NCI-H69 (cell line): ENCODE data around the gene PRSS35.
"Not testable (repeated sequence)": the region's sequence is repeated elsewhere in the genome, so short reads cannot be mapped to it uniquely, and the experiment has no call there.

Experiments
- DNase-seq: peaks from one replicate; lab custom pipeline; 2025; lab: John Stamatoyannopoulos, UW

The PRSS35 gene

GRCh38 chr6:83511901-83512681, at the start of gene PRSS35:
PRSS35 (plus strand) TSS chr6:83512534; CDS start chr6:83523442, 10,908 bp downstream.
- peak; percentile 66 for DNase-seq

- DNase-seq = no peak
Observed at GRCh38 chr6:83463886-83464285, 48.4 kb upstream of the PRSS35 start.

- no peak for DNase-seq
Observed at GRCh38 chr6:83464381-83465140, 47.8 kb upstream of the PRSS35 start.

- no peak for DNase-seq
Observed at GRCh38 chr6:83466328-83466727, 46.0 kb upstream of the PRSS35 start.

GRCh38 chr6:83467620-83468036, 44.7 kb upstream of the PRSS35 start:
- no peak for DNase-seq

GRCh38 chr6:83470001-83470400, 42.3 kb upstream of the PRSS35 start:
- no peak for DNase-seq

- DNase-seq = no peak
Observed at GRCh38 chr6:83470587-83470986, 41.7 kb upstream of the PRSS35 start.

GRCh38 chr6:83472767-83473166, 39.6 kb upstream of the PRSS35 start:
- DNase-seq = no peak

GRCh38 chr6:83474309-83474708, 38.0 kb upstream of the PRSS35 start:
- DNase-seq = peak; percentile 43

- DNase-seq = no peak
Observed at GRCh38 chr6:83476971-83477370, 35.4 kb upstream of the PRSS35 start.

GRCh38 chr6:83479389-83479788, 32.9 kb upstream of the PRSS35 start:
- no peak for DNase-seq

GRCh38 chr6:83480470-83480869, 31.9 kb upstream of the PRSS35 start:
- no peak for DNase-seq

- DNase-seq = not testable (repeated sequence)
Observed at GRCh38 chr6:83481938-83482337, 30.4 kb upstream of the PRSS35 start.

GRCh38 chr6:83488448-83488847, 23.9 kb upstream of the PRSS35 start:
- no peak for DNase-seq

- no peak for DNase-seq
Observed at GRCh38 chr6:83488861-83489260, 23.5 kb upstream of the PRSS35 start.

- DNase-seq = no peak
Observed at GRCh38 chr6:83490217-83490807, 22.0 kb upstream of the PRSS35 start.

- DNase-seq = no peak
Observed at GRCh38 chr6:83505356-83505755, 7.0 kb upstream of the PRSS35 start.

- DNase-seq = no peak
Observed at GRCh38 chr6:83509441-83509840, 2.9 kb upstream of the PRSS35 start.

GRCh38 chr6:83510791-83511190, 1.5 kb upstream of the PRSS35 start:
- no peak for DNase-seq

GRCh38 chr6:83511266-83511665, 1.1 kb upstream of the PRSS35 start:
- no peak for DNase-seq

- no peak for DNase-seq
Observed at GRCh38 chr6:83514466-83514865, 2.1 kb downstream of the PRSS35 start.

GRCh38 chr6:83514866-83515466, 2.6 kb downstream of the PRSS35 start:
- DNase-seq = peak; percentile 67
